B cell (primary cell): ENCODE data around the gene ETS1.

ENCODE experiments used
- CTCF ChIP-seq: fragments of 200-600 bp; IDR thresholded peaks from one replicate; pipeline ENCODE4 v1.8.0; 2022; ENCODE audit warnings: antibody characterized with exemption, mild to moderate bottlenecking
- EZH2 ChIP-seq: IDR thresholded peaks from 2 replicates; pipeline ENCODE4 v1.6.1; 2012; ENCODE audit warnings: borderline replicate concordance, low read depth, mild to moderate bottlenecking, moderate library complexity, low read length; ENCODE audit not compliant: insufficient read depth, poor library complexity, severe bottlenecking

DNA sequence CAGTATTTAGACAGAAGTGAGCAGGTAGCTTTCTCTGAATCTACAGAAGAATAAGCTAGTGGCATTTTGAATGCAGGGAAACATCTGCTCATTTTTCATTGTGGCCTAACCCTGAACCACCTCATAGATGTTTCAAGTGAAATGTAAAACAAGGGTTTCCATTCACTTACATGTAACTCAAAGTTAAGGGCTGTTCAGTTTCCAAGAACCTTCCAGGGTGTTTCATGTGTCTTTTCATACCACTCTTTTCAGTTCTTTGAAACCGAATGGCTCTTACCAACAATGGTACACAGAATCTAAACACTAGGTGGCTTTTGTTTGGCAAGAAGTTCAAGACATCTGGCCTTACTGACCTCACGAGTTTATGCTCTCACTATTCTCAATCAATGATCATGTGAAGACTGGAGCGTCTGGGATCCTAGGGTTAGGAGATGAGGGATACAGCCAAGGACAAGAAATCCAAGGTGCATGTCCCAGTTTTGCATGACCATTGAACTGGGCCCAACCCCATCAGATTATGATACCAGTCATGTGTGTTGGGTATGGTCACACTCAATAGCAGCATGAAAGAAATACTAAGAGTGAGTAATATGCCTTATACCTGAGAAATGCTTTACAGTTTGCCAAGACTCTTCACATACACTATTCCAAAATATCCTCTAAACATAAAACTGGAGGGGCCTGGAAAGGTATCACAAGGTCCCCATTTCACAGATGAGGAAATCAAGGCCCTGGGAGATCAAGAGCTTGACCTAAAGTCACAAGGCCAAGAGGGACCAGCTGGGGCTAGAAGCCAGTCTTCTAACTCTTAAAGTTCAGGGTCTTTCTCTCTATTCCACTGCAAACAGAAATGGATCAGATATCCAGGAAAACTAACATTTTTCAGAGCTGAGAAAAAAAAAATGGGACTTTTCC lies 92.7 kb downstream of the ETS1 start:
- no peak for TF ChIP-seq CTCF
- no peak for TF ChIP-seq EZH2
